K562 (cell line): Measurements from ENCODE around the gene KARS1. TPM values are rescaled to one million over a fixed set of nuclear protein-coding genes. Genes with fewer than 3 reads are reported as not detected.

Source experiments
- CBX3 ChIP-seq, 2 experiments: IDR thresholded peaks; 1 replicate in 1 of 2; 2 replicates in 1 of 2; pipeline ENCODE4 v1.6.1; 2012; ENCODE audit warnings: inconsistent platforms in 2 of 2, low read length in 2 of 2, borderline replicate concordance in 1 of 2, control low read depth in 1 of 2
- CHD1 ChIP-seq: fragments of 200-600 bp; sonication (generic); IDR thresholded peaks from one replicate; pipeline ENCODE4 v1.6.1; 2012; ENCODE audit warnings: mild to moderate bottlenecking, moderate library complexity, low read length, inconsistent platforms
- CTCFL ChIP-seq: IDR thresholded peaks from 2 replicates; pipeline ENCODE4 v1.6.1; 2011; ENCODE audit warnings: borderline replicate concordance, low read depth, mild to moderate bottlenecking, moderate library complexity, low read length; ENCODE audit not compliant: insufficient read depth, poor library complexity, severe bottlenecking
- HDAC2 ChIP-seq: fragments of 450-650 bp; IDR thresholded peaks from 2 replicates; pipeline ENCODE4 v1.6.1; 2016; ENCODE audit warnings: mild to moderate bottlenecking
- NCOA4 ChIP-seq: fragments of 450-650 bp; IDR thresholded peaks from 2 replicates; pipeline ENCODE4 v1.6.1; 2018; ENCODE audit warnings: mild to moderate bottlenecking; ENCODE audit not compliant: partially characterized antibody
- TAF9B ChIP-seq: fragments of 450-650 bp; IDR thresholded peaks from 2 replicates; pipeline ENCODE4 v1.6.1; 2018; ENCODE audit warnings: mild to moderate bottlenecking; ENCODE audit not compliant: partially characterized antibody
- ZNF23 ChIP-seq: fragments of 250-450 bp; sonication (Bioruptor Pico); IDR thresholded peaks from 2 replicates; pipeline ENCODE4 v1.4.0; 2020; ENCODE audit warnings: mild to moderate bottlenecking
- ZNF584 ChIP-seq: fragments of 200-800 bp; sonication (Bioruptor generic); IDR thresholded peaks from 2 replicates; pipeline ENCODE4 v1.6.1; 2016; ENCODE audit warnings: low read depth, mild to moderate bottlenecking, missing genetic modification characterization, missing compliant biosample characterization
- ZNF79 ChIP-seq: fragments of 250-450 bp; sonication (Bioruptor Pico); IDR thresholded peaks from 2 replicates; pipeline ENCODE4 v1.4.0; 2020; ENCODE audit warnings: low read depth, mild to moderate bottlenecking, moderate library complexity
- polyA plus RNA-seq, 8 experiments: library from polyadenylated mRNA; depleted of rRNA in 4 of 8; stranded (reverse) in 5 of 8; unstranded in 3 of 8; fragments of >200 nt; fragmentation: Nextera tagmentation in 2 of 8; fragmentation: Illumina TruSeq in 1 of 8; extraction: Ambion mirVana in 2 of 8; extraction: Trizol in 1 of 8; gene quantifications; 2 replicates each; pipeline versions ENCODE4 v1.2.1 to v1.2.3, GENCODE V29; 2011 to 2014; ENCODE audit warnings: inconsistent platforms in 1 of 8, missing spikeins in 1 of 8
- total RNA-seq, 7 experiments: library from RNA; depleted of rRNA in 6 of 7; stranded (reverse); fragments of >200 nt in 6 of 7; fragmentation: Illumina TruSeq in 2 of 7; extraction: Trizol in 2 of 7; gene quantifications; 2 replicates each; pipeline versions ENCODE4 v1.2.1 to v1.2.3, GENCODE V29; 2011 to 2021; ENCODE audit warnings: low replicate concordance in 1 of 7

The KARS1 gene
- total and polyA plus RNA-seq, 9 of the 15 experiments (the other 6 are each of a cell fraction or from before 2014, with no cell fraction given): 223 to 386 (median 304) TPM

- 0 out of 2 replicates have a peak, but pooled peaks have one; percentile 30 for TF ChIP-seq ZNF79 (CRISPR knock-in tag)
- no peak for TF ChIP-seq CTCFL
- TF ChIP-seq CHD1: peak; percentile 21
- TF ChIP-seq NCOA4: peak; percentile 4
- no peak for TF ChIP-seq ZNF23 (CRISPR knock-in tag)
- TF ChIP-seq ZNF584 (CRISPR knock-in tag): no peak
- 0 out of 2 replicates have a peak, but pooled peaks have one; percentile 8 for TF ChIP-seq HDAC2
- TF ChIP-seq CBX3 (IDR thresholded peaks at IDR 0.05; ENCODE audit: borderline replicate concordance in 1 of 2, low read length in 2 of 2): no peak
- no peak for TF ChIP-seq TAF9B
These were observed 363 bp downstream of the KARS1 start (continued) for GRCh38 chr16:75647112-75647491.
